ENCODE measurements around the gene OSBP2.

OSBP2 gene

DNA sequence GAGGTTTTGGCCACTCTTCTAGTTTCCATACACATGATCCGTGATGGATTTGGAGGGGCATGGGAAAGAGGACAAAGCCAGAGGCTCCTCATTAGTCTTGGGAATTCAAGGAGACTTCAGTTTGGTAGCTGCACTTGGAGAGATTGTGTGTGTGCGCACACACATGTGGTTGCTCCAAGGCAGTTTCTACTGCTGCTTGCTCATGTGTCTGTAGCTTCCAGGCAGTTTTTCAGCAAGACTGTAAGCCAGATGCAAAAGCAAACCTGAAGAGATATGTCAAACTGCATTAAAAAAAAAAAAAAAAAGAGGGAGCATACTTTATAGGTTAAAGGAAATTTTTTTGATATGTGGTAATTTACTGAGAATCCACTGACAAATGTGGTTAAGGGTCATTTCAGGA, 95.7 kb downstream of the OSBP2 start:
- H3K27ac Mint-ChIP-seq: no peak overlapping the region
- ATAC-seq (no peak), DNase-seq (no peak)
- no peak overlapping the region for H3K4me3 Mint-ChIP-seq
- no peaks in the 10 kb centered on the region for H3K27me3 Mint-ChIP-seq
- H3K9me3 Mint-ChIP-seq: peaks cover 0 to 4% of the 10 kb centered on the region in 2 donors
- no peaks in the 10 kb centered on the region for H3K4me1 Mint-ChIP-seq

DNA sequence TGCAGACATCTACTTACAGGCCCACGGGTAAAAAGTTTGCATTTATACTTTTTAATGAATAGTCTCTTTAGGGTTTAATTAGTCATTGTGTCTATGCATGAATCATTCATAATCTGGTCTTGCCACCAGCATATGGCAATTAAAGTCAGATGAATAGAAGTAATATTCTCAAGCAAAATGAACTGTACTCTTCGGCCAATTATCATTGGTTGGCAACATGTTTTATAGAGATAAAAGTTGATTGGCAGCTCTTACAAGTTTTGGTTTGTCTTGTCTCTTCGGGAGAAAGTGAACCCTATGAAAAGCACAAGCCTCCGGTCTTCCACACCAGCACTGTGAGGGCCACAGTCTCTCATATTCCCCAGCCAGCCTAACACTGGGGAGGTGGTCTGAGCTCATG, 97.8 kb downstream of the OSBP2 start:
- DNase-seq (no peak), ATAC-seq (no peak)
- H3K9me3 Mint-ChIP-seq: no peaks in the 10 kb centered on the region
- H3K27ac Mint-ChIP-seq: no peak overlapping the region
- no peaks in the 10 kb centered on the region for H3K27me3 Mint-ChIP-seq
- no peaks in the 10 kb centered on the region for H3K4me1 Mint-ChIP-seq
- no peak overlapping the region for H3K4me3 Mint-ChIP-seq

DNA sequence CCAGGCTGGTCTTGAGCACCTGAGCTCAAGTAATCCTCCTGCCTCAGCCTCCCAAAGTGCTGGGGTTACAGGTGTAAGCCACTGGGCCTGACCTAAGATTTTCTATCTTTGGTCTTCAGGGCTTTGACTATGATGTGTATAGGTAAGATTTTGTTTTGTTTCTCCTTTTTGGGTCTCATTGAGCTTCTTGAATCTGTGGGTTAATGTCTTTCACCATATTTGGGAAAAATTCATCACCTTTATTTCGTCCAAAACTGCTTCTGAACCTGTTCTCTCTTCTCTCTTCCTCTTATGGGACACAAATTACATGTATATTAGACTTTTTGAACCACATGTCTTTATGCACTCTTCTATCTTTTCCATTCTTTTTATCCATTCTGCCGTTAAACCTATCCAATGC, 100.4 kb downstream of the OSBP2 start:
- ATAC-seq (no peak), DNase-seq (no peak)
- no peaks in the 10 kb centered on the region for H3K9me3 Mint-ChIP-seq
- peak overlapping the region in 1 of 2 donors; percentile 15 for H3K27ac Mint-ChIP-seq
- peaks cover 7% of the 10 kb centered on the region for H3K27me3 Mint-ChIP-seq
- no peak overlapping the region for H3K4me3 Mint-ChIP-seq
- H3K4me1 Mint-ChIP-seq: no peaks in the 10 kb centered on the region

DNA sequence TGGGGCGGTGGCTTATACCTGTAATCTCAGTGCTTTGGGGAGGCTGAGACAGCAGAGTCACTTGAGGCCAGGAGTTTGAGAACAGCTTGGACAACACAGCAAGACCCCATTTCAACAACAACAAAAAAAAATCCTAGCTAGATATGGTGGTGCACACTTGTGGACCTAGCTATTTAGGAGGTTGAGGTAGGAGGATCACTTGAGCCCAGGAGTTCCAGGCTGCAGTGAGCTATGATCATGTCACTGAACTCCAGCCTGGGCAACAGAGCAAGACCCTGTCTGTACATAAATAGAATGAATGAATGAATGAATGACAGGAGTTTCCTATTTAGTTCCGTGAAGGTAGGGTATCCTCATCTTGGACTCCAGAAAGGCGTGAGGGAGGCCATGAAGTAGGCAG, 107.0 kb downstream of the OSBP2 start:
- no peaks in the 10 kb centered on the region for H3K9me3 Mint-ChIP-seq
- no peak overlapping the region for H3K27ac Mint-ChIP-seq
- H3K4me3 Mint-ChIP-seq: no peak overlapping the region

DNA sequence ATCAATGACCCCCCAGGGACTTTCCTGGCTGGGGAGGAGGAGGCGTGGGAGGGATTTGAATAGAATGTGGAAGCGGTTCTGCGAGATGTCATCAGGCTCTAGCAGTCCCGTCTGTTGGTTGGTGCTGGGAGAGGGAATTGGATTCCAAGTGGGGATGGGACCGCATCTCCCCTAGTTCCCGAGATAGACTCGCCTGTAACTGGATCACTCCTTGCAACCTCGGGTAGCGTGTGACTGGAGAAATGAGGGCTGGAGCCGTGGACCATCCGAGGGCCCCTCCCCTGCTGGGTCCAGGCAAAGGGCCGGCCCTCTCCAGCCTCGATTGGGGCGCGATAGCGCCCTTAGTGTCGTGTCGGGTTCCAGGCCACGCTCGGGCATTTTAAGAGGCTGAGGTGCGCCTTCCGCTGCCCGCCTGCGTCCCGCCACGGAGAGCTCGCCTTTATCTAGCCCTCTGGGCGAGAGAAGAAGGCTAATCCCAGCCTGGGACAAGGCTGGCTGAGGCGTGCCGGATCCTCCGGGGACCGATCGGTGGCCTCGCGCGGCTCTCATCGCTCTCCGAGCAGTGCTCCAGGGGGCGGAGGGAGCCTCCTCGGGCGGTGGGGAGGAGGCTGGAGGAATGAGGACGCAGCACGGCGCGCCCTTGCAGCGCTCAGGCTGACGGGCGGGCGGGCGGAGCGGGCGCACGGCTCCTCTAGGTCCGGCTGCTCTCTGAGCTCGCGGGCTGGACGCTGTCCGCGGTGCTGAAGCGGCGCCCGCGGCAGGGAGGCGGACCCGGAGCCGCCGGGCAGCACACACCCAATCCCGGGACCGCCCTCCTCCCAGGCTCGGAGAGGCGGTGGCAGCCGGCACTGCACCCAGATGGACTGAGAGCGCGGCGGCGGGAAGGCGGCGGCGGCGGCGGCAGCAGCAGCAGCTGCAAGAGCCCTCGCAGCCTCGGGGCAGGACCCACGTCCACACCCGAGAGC, 107.8 kb downstream of the OSBP2 start:
- no peaks in the 10 kb centered on the region for H3K9me3 Mint-ChIP-seq
- peak overlapping the region in 1 of 2 donors; percentile 16 for H3K4me3 Mint-ChIP-seq
- H3K4me1 Mint-ChIP-seq: peaks cover 28% of the 10 kb centered on the region
- H3K27me3 Mint-ChIP-seq: peaks cover 60% of the 10 kb centered on the region
- no peak overlapping the region for H3K27ac Mint-ChIP-seq
- peak; percentile 73 to 74 for DNase-seq
- ATAC-seq: peak; percentile 97

More for the DNA sequence above, 107.0 kb downstream of the OSBP2 start:
- Mint-ChIP-seq H3K4me1 (peaks cover 21% of the 10 kb centered on the region), H3K27me3 (peaks cover 52% of the 10 kb centered on the region)
- no peak for DNase-seq
- ATAC-seq: no peak

DNA sequence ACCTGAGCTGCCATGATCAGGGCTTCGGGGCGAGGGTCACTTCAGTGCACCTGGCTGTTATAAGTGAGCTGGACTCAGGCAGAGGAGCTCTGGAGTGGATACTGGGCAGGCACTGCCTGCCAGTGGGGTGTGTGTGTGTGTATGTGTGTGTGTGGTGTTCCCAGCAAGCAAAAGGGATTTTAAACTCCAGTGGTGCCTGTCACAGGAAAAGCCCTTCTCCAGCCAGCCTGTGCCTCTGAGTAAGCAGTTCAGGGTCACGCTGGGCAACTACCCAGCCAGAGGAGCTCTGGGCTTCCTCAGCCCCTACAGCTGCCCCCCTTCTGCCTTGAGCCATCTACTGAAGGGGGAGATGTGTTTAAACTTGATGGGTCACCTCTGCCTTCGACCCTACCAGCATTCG, 109.0 kb downstream of the OSBP2 start:
- H3K27me3 Mint-ChIP-seq: peaks cover 64% of the 10 kb centered on the region
- ATAC-seq: no peak
- H3K9me3 Mint-ChIP-seq: no peaks in the 10 kb centered on the region

DNA sequence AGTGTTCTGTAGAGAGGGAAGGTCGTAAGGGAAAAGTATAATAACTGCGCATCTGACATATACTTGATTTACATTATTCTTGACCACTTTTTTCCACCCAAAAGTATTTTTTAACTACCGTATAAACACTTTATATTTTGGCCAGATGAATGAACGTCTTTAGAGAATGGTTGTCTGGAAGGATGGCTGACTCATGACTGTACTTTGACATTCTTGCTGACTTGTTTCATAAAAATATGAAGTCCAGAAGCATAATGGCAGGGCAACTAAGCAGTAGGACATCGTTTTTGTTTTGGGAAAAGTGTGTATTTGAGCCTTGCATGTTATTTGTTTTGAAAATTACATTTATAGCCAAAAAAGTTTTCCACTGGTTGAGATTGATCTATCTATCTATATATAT, 110.0 kb downstream of the OSBP2 start:
- H3K27ac Mint-ChIP-seq: no peak overlapping the region
- DNase-seq (no peak), ATAC-seq (no peak)
- no peaks in the 10 kb centered on the region for H3K9me3 Mint-ChIP-seq
- peaks cover 28% of the 10 kb centered on the region for H3K4me1 Mint-ChIP-seq
- peaks cover 62% of the 10 kb centered on the region for H3K27me3 Mint-ChIP-seq
- H3K4me3 Mint-ChIP-seq: no peak overlapping the region

More for the DNA sequence above, 109.0 kb downstream of the OSBP2 start:
- Mint-ChIP-seq H3K4me1 (peaks cover 28% of the 10 kb centered on the region), H3K27ac (no peak overlapping the region), H3K4me3 (no peak overlapping the region)
- no peak for DNase-seq

DNA sequence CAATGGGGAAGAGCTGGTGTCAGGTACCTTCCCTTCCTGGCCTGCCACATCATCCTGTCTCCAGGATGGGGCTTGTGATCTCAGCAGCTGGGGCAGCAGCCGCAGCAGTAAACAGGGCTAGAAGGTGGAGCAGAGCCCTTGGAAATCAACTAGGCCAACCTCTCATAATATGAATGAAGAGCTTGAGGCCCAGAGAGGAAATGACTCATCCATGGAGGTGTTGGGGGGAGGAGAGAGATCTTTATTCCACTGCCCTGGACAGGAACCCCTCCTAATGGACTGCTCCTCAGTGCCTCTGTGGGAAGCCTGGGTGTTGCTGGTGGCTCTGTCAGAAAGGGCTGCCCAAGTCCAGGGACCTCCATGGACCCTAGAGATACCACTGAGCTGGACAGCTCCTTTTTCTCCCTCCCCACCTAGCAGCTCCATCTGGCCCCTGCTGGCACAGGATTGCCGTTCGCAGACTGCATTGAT, 111.8 kb downstream of the OSBP2 start:
- Mint-ChIP-seq H3K9me3 (no peaks in the 10 kb centered on the region), H3K4me3 (no peak overlapping the region), H3K4me1 (peaks cover 39% of the 10 kb centered on the region), H3K27ac (no peak overlapping the region), H3K27me3 (peaks cover 44% of the 10 kb centered on the region)
- DNase-seq (no peak), ATAC-seq (peak; percentile 36)

DNA sequence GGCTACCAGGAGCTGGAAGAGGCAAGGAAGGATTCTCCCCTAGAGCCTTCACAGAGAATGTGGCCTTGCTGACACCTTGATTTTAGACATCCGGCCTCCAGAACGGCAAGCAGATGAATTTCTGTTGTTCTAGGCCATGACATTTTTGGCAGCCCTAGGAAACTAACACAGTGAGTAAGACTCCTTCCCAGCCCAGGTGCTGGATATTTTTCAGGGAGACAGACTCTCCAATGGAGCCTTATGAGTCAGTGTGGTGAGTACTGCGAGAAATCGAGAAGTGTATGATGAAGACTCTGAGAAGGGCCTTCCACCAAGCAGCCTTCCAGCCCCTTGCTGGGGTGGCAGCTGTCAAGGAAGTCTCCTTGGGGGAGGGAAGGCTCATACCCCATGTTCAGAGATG, 114.4 kb downstream of the OSBP2 start:
- Mint-ChIP-seq H3K4me1 (peaks cover 27% of the 10 kb centered on the region), H3K27ac (peak overlapping the region in 1 of 2 donors; percentile 44), H3K9me3 (no peaks in the 10 kb centered on the region), H3K4me3 (no peak overlapping the region), H3K27me3 (peaks cover 17% of the 10 kb centered on the region)
- no peak for ATAC-seq
- DNase-seq: no peak

DNA sequence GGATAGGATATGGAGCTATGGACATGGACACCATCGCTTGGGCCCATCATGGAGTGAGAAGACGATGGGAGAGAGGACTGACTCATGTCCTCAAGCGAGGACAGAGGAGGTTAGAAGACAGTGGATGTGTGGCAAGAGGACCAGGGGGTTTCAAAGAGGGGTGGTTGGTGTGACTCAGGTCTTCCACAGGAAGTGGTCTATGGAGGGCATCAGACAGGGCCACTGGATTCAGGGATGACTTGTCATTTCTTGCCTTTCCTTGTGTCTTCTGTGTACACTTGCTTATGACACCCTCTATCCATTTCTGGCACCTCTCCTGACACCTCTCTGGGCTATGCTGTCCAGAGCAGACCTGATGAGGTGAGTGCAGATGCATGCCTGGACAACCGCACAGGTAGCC, 115.4 kb downstream of the OSBP2 start:
- Mint-ChIP-seq H3K27ac (no peak overlapping the region), H3K4me1 (peaks cover 27% of the 10 kb centered on the region), H3K9me3 (no peaks in the 10 kb centered on the region), H3K27me3 (peaks cover 12% of the 10 kb centered on the region), H3K4me3 (no peak overlapping the region)
- peak; percentile 74 for ATAC-seq
- DNase-seq: peak in 1 of 2 donors; percentile 32

DNA sequence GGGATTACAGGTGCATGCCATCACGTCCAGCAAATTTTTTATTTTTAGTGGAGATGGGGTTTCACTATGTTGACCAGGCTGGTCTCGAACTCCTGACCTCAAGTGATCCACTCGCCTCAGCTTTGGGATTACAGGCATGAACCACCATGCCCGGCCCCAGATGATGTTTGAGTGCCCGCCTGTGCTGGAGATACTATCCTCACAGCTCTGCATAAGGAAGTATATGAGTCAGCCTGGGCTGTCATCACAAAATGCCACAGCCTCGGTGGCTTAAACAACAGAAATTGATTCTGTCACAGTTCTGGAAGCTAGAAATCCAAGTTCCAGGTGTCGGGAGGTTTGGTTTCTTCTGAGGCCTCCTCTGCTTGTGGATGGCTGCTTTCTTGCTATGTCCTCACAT, 119.3 kb downstream of the OSBP2 start:
- Mint-ChIP-seq H3K27me3 (peaks cover 14% of the 10 kb centered on the region), H3K4me3 (no peak overlapping the region), H3K4me1 (peaks cover 11% of the 10 kb centered on the region), H3K27ac (no peak overlapping the region), H3K9me3 (no peaks in the 10 kb centered on the region)
- DNase-seq: no peak
- no peak for ATAC-seq

DNA sequence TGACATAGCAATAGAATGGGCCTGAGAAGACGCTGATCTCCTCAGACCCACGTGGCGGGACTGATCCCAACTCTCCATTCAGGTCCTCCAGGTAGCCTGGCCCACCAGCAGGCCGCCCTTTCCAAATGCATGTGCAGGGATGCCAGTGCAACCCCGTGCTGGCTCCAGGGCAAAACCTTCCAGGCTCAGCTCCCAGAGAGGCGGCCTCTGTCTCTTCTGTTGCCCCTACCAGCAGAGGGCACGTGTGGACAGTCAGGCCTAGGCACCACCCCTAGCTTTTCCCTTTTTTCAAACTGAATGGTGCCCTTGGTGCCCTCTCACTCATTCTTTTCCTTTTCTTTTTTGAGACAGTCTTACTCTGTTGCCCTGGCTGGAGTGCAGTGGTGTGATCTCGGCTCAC, 121.7 kb downstream of the OSBP2 start:
- Mint-ChIP-seq H3K4me1 (no peaks in the 10 kb centered on the region), H3K27ac (no peak overlapping the region), H3K27me3 (peaks cover 28% of the 10 kb centered on the region), H3K9me3 (no peaks in the 10 kb centered on the region), H3K4me3 (no peak overlapping the region)
- DNase-seq (no peak), ATAC-seq (no peak)

DNA sequence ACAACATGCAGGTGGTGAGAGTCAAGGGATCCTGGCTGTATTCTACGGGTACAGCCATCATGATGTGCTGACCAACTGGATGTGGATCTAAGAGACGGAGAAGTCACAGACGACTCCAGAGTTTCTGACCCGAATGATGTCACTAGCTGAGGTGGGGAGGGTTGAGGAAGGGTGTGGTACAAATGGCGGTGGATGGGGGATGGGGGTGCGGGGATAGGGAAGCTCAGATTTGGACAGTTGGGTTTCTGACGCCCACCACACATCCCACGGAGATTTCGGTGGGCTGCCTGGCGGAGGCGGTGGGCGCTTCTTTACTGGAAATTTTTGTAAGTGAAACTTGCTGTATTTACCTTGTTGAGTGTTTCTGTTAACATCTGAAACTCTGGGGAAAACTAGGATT, 126.7 kb downstream of the OSBP2 start:
- Mint-ChIP-seq H3K4me1 (peaks cover 9% of the 10 kb centered on the region), H3K9me3 (no peaks in the 10 kb centered on the region), H3K27me3 (peaks cover 69% of the 10 kb centered on the region), H3K27ac (no peak overlapping the region), H3K4me3 (no peak overlapping the region)
- ATAC-seq (no peak), DNase-seq (no peak)

DNA sequence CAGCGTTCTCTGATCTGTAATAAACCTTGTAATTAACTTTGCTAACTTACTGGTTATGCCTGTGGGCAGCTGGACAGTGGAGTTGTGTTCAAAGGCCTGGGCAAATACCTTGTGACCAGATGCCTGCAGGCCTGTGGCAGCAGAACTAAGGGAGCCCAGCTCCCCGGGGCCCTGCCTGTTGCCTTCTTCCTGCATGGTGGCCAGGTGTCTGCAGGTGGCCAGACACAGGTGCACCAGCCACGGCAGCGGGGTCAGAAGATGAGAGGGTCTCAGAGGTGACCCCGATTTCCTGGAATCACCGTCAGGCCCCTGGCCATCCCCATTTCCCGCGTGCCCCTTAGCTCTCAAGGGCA, 127.2 kb downstream of the OSBP2 start:
- H3K27me3 Mint-ChIP-seq: peaks cover 69% of the 10 kb centered on the region
- no peak overlapping the region for H3K27ac Mint-ChIP-seq
- H3K4me1 Mint-ChIP-seq: peaks cover 14% of the 10 kb centered on the region
- no peak for DNase-seq
- ATAC-seq: no peak
- H3K9me3 Mint-ChIP-seq: no peaks in the 10 kb centered on the region
- H3K4me3 Mint-ChIP-seq: peak overlapping the region in 1 of 2 donors; percentile 66

DNA sequence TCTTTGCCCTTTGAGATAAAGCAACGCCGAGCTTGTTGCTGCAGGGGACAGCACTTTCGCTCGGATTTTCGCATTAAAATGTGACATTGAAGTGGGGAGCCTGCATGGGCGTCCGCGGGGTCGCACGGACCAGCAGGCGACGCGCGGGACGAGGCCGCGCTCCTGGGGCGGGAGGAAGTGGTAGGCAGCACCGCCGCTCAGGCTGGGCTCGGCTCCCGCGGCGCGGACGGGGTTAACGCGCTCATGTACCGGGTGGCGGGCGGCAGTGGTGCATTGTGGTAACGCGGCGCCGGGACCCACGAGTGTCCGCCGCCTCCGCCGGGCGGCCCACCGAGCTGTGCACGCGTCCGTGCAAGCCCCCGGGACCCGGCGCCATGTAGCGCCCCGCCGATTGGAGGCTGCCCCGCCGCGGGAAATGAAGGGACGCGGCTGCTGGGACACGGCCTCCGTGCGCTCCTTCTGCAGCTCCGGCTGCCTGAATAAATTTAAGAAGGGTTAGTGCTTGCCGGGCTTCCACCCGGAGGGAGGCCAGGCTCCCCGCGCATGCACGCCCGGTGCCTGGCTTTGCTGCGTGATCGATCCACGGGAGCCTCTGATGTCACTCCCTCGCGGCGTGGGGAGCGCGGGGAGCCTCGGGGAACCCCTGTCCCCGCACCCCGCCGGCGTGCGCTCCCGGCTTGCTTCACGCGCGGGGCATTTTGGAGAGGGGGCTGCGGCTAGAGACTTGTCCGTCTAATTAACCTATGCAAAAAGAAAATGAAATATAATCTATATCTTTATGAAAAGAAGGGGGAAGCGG, 127.7 kb downstream of the OSBP2 start:
- H3K9me3 Mint-ChIP-seq: no peaks in the 10 kb centered on the region
- ATAC-seq (no peak), DNase-seq (no peak)
- peaks cover 20% of the 10 kb centered on the region for H3K4me1 Mint-ChIP-seq
- peaks cover 64% of the 10 kb centered on the region for H3K27me3 Mint-ChIP-seq
- H3K27ac Mint-ChIP-seq: no peak overlapping the region
- H3K4me3 Mint-ChIP-seq: peak overlapping the region; percentile 40 to 66

DNA sequence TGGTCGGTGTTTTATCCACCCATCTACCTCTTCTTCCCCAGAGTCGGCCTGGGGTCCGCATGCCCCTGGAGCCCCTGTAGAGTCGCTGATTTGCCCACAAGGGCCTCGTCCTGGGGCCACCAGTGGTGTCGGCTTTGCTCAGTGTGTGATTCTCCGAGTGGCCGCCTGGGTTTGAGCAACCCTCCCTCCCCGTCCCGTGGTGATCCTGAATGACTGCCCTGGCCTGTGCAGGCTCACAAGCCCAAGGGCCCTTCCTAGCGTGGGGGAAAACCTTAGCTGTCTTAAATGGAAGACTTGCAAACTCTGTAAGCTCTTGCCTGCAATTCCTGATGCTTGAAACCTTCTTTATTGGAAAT, 128.3 kb downstream of the OSBP2 start:
- Mint-ChIP-seq H3K4me1 (peaks cover 23% of the 10 kb centered on the region), H3K27ac (no peak overlapping the region), H3K27me3 (peaks cover 62% of the 10 kb centered on the region), H3K9me3 (no peaks in the 10 kb centered on the region), H3K4me3 (peak overlapping the region; percentile 40 to 64)
- ATAC-seq (no peak), DNase-seq (no peak)

Data from stimulated activated naive CD8-positive, alpha-beta T cell treated with anti-CD3 and anti-CD28 coated beads, Interleukin-15, amount 100 ng/mL, for 72 hours (primary cell).